ENCODE data around the gene GLYR1.

- no peak for TF ChIP-seq POLR2A (IDR thresholded peaks at IDR 0.05; ENCODE audit: low read depth, low read length)
- no peak for TF ChIP-seq EED (IDR thresholded peaks at IDR 0.05; ENCODE audit: low read depth)
- TF ChIP-seq NFYB (IDR thresholded peaks at IDR 0.05; ENCODE audit: insufficient read depth, low read depth, low read length): no peak
- TF ChIP-seq CTCF (IDR thresholded peaks at IDR 0.05 in 2 of 3, conservative IDR thresholded peaks at IDR 0.05 in 1 of 3; ENCODE audit: control insufficient read depth in 2 of 3, extremely low read depth in 1 of 3, insufficient read depth in 1 of 3, low read depth in 3 of 3, low read length in 3 of 3): no peak
- no peak for TF ChIP-seq SMC3 (IDR thresholded peaks at IDR 0.05; ENCODE audit: borderline replicate concordance, low read length)
- TF ChIP-seq EZH2 (IDR thresholded peaks at IDR 0.05; ENCODE audit: borderline replicate concordance, control insufficient read depth, low read depth, low read length): no peak
- no peak for TF ChIP-seq MTA3 (IDR thresholded peaks at IDR 0.05; ENCODE audit: borderline replicate concordance, low read length)
- TF ChIP-seq POLR2AphosphoS5 (IDR thresholded peaks at IDR 0.05; ENCODE audit: low read length): no peak
- TF ChIP-seq TAF1 (IDR thresholded peaks at IDR 0.05; ENCODE audit: borderline replicate concordance, low read depth, low read length): no peak
- TF ChIP-seq TCF12 (IDR thresholded peaks at IDR 0.05; ENCODE audit: low read depth, low read length): no peak
- no peak for TF ChIP-seq RAD21 (IDR thresholded peaks at IDR 0.05; ENCODE audit: insufficient read depth, low read depth, low read length)
- no peak for TF ChIP-seq EP300 (IDR thresholded peaks at IDR 0.05; ENCODE audit: borderline replicate concordance in 1 of 2, control insufficient read depth in 1 of 2, low read depth in 2 of 2, low read length in 2 of 2)
- TF ChIP-seq BHLHE40 (IDR thresholded peaks at IDR 0.05; ENCODE audit: borderline replicate concordance in 1 of 2, low read depth in 2 of 2, low read length in 1 of 2): no peak
- no peak for TF ChIP-seq USF2 (IDR thresholded peaks at IDR 0.05; ENCODE audit: borderline replicate concordance, low read depth, low read length)
Observed at GRCh38 chr16:4785758-4786433, 61.2 kb downstream of the GLYR1 start.
